Gastrocnemius medialis (tissue), 4 donors: Measurements from ENCODE around the gene SLX4. TPM values are rescaled to one million over a fixed set of nuclear protein-coding genes. Genes with fewer than 3 reads are reported as not detected.

Source experiments
- ATAC-seq, 2 donors: fragments of 150-250 bp; one replicate each; pipeline ENCODE4 v1.9.1; 2016
- DNase-seq, 2 donors: peaks; one replicate each; pipeline ENCODE4 v3.0.0-alpha.2; 2019
- H3K27ac ChIP-seq, 4 donors: fragments of 200-600 bp; sonication (generic); 1 replicate in 1 of 4; 2 replicates in 3 of 4; pipeline ENCODE4 v1.5.1; 2016 to 2018; ENCODE audit warnings: mild to moderate bottlenecking in 2 of 4, moderate library complexity in 1 of 4
- H3K27me3 ChIP-seq, 3 donors: fragments of 200-600 bp; sonication (generic) in 2 of 3; 1 replicate in 1 of 3; 2 replicates in 2 of 3; pipeline versions ENCODE4 v1.5.1 to v1.6.0; 2016 to 2019; ENCODE audit warnings: mild to moderate bottlenecking in 1 of 3, moderate library complexity in 1 of 3
- H3K36me3 ChIP-seq, 2 donors: fragments of 200-600 bp; sonication (generic) in 1 of 2; one replicate each; pipeline ENCODE4 v1.5.1; 2017 to 2018
- H3K4me1 ChIP-seq, 2 donors: fragments of 200-600 bp; sonication (generic) in 1 of 2; one replicate each; pipeline ENCODE4 v1.5.1; 2016 to 2017; ENCODE audit warnings: mild to moderate bottlenecking in 2 of 2
- H3K4me3 ChIP-seq, 4 donors: fragments of 200-600 bp; sonication (generic) in 3 of 4; 1 replicate in 1 of 4; 2 replicates in 3 of 4; pipeline ENCODE4 v1.5.1; 2016 to 2019; ENCODE audit warnings: mild to moderate bottlenecking in 2 of 4
- H3K9me3 ChIP-seq, 3 donors: fragments of 200-600 bp; sonication (generic) in 2 of 3; 1 replicate in 1 of 3; 2 replicates in 2 of 3; pipeline ENCODE4 v1.5.1; 2016 to 2019
- CTCF ChIP-seq, 5 experiments: fragments of 450-650 bp in 3 of 5; fragments of 200-600 bp in 2 of 5; sonication (generic) in 2 of 5; IDR thresholded peaks in 4 of 5; conservative IDR thresholded peaks in 1 of 5; 1 replicate in 4 of 5; 2 replicates in 1 of 5; pipeline ENCODE4 v1.5.1; 2016 to 2019; ENCODE audit warnings: antibody characterized with exemption in 5 of 5, mild to moderate bottlenecking in 3 of 5, moderate library complexity in 3 of 5
- POLR2A ChIP-seq, 2 donors: fragments of 450-650 bp; IDR thresholded peaks; one replicate each; pipeline ENCODE4 v1.6.1; 2017; ENCODE audit warnings: antibody characterized with exemption in 2 of 2, mild to moderate bottlenecking in 2 of 2, moderate library complexity in 2 of 2
- in situ Hi-C, 4 donors: fragments of 200-750 bp; cut with MboI; loops; one replicate each; pipeline versions ENCODE4 v1.15.0 to v1.8.0; 2017; ENCODE audit warnings: low sequenced_read_pairs in 4 of 4
- intact Hi-C: fragments of 100-400 bp; cut with DNase I; formaldehyde crosslinking; loops from one replicate; pipeline ENCODE4 v1.15.1; 2023; ENCODE audit warnings: low total_unique reads
- total RNA-seq, 4 donors: library from RNA; depleted of rRNA; stranded (reverse); fragments of >200 nt; gene quantifications; one replicate each; pipeline versions ENCODE4 v1.1.0 to v1.2.3, GENCODE V29; 2016

Gene SLX4
- total RNA-seq, 4 donors from 2014 or later = 1.8 to 3.6 (median 2.8) TPM

DNA sequence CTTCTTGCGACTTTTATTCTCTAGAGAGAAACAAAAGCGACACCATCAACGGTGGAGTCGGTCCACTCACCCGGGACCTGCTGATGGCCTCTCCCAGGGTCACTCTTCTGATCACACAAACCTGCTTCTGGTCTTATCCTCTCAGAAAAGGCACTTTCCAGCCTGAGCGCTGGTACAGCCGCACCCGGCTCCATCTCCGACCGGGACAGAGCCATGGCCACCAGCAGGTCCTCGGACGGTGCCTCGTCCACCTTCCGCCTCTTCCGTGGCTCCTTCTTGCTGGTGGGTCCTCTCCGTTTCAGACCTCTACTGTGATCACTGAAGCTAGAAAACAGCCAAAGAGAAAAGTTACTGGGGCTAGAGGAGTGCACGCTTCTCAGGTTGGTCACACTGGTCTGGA, 13.7 kb downstream of the SLX4 start:
- DNase-seq = no peak
- no peak for TF ChIP-seq CTCF (IDR thresholded peaks at IDR 0.05 in 4 of 5, conservative IDR thresholded peaks at IDR 0.05 in 1 of 5)
- TF ChIP-seq POLR2A (IDR thresholded peaks at IDR 0.05) = no peak
- no peaks in the 10 kb centered on the region for H3K4me1 ChIP-seq
- intact Hi-C loops = no loop called here
- in situ Hi-C loops = no loop called here
- H3K27me3 ChIP-seq = no peaks in the 10 kb centered on the region
- H3K4me3 ChIP-seq = no peak overlapping the region
- no peak for ATAC-seq
- H3K27ac ChIP-seq = no peak overlapping the region
- H3K9me3 ChIP-seq = no peaks in the 10 kb centered on the region
- peaks cover 0 to 38% of the 10 kb centered on the region in 2 donors for H3K36me3 ChIP-seq

- Histone ChIP-seq H3K36me3 (peaks cover 0 to 33% of the 10 kb centered on the region in 2 donors), H3K27ac (no peak overlapping the region)
- intact Hi-C loops = no loop called here
These were observed 14.2 kb downstream of the SLX4 start for GRCh38 chr16:3597226-3597625.

DNA sequence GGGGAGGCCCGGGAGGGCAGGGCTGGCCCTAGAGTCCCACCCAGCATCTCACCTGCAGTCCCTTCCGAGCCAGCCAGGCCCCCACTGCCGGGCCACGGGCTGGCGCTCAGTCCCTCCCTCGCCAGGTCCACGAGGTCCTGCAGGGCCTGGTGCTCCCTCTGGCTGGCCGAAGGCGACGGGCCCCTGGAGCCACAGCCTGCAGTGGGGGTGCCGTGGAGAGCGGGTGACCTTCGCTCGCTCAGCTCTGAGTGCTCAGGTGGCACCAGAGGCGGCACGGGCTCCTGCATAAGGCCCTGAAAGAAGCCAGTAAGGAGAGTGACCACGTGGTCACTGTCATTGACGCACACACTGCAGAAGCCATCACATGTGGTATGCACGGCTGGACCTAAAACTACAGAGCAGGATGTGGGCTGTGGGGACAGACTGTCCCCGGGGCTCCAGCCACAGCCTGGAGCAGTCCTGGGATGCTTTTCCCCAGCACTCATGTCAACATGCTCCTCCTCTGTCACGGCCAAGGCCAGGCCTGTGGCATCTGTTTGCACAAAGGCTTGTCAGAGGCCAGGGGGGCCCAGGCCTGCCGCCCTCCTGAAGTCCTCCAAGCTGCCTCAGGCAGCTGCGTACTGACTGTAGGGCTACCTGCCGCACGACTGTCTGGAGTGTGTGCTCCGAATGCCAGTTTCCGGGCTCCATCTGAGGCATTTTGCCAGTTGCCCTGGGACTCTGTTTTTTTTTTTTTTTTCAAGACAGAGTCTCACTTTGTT, 15.1 kb downstream of the SLX4 start:
- no peaks in the 10 kb centered on the region for H3K9me3 ChIP-seq
- peaks cover 0 to 31% of the 10 kb centered on the region in 2 donors for H3K36me3 ChIP-seq
- ATAC-seq (no peak), DNase-seq (no peak)
- no peaks in the 10 kb centered on the region for H3K4me1 ChIP-seq
- intact Hi-C loops (no loop called here), in situ Hi-C loops (no loop called here)
- H3K27ac ChIP-seq = no peak overlapping the region
- H3K4me3 ChIP-seq = no peak overlapping the region
- H3K27me3 ChIP-seq = no peaks in the 10 kb centered on the region
- no peak for TF ChIP-seq POLR2A (IDR thresholded peaks at IDR 0.05)

More at GRCh38 chr16:3597226-3597625, 14.2 kb downstream of the SLX4 start:
- in situ Hi-C loops = no loop called here
- Histone ChIP-seq H3K27me3 (no peaks in the 10 kb centered on the region), H3K9me3 (no peaks in the 10 kb centered on the region), H3K4me1 (no peaks in the 10 kb centered on the region), H3K4me3 (no peak overlapping the region)
- DNase-seq = no peak
- TF ChIP-seq CTCF (IDR thresholded peaks at IDR 0.05 in 4 of 5, conservative IDR thresholded peaks at IDR 0.05 in 1 of 5) (no peak), POLR2A (IDR thresholded peaks at IDR 0.05) (no peak)
- ATAC-seq = no peak

DNA sequence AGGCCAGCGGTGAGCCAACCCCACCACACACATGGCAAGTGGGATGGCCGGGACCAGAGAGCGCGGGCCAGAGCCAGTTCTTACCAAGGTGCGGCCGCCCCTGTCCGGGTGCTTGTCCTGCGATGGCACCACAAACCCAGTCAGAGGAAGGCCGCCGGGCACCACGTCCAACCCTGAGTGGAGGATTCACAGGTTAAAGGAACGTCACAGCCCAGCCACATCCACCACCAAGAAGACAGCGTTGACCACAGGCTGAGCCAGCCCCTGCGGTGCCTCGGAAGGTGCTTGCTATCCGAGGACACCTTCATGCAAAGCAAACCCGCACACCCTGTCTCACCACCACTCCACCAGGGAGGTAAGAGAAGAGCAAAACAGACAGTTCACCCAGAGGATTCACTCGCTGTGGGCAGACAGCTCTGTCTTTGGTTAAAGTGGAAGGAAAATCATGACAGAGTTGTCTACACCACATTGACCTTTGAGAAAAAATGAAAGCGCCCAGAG, 15.8 kb downstream of the SLX4 start:
- intact Hi-C loops = no loop called here
- in situ Hi-C loops = no loop called here
- ATAC-seq (no peak), DNase-seq (no peak)
- Histone ChIP-seq H3K27me3 (no peaks in the 10 kb centered on the region), H3K9me3 (no peaks in the 10 kb centered on the region), H3K27ac (no peak overlapping the region), H3K4me1 (no peaks in the 10 kb centered on the region), H3K4me3 (no peak overlapping the region), H3K36me3 (peaks cover 0 to 32% of the 10 kb centered on the region in 2 donors)
- no peak for TF ChIP-seq CTCF (IDR thresholded peaks at IDR 0.05 in 4 of 5, conservative IDR thresholded peaks at IDR 0.05 in 1 of 5)
- no peak for TF ChIP-seq POLR2A (IDR thresholded peaks at IDR 0.05)

DNA sequence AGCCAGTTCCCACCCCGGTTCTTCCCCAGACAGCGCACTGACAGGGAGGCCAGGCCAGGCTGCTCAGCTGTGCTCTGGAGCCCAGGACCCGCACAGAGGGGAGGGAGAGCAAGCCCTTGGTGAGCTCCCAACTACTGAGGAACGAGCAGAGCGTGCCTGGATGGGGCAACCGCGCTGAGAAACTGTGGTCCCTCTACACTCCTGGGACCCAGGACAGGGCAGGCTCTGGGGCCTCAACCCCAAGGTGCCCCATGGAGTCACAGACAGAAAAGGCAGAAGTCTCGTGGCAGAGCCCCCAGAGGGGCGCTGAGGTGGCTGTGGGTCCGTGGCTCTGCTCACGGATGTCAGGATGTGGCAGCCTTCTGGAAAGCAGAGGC, 16.3 kb downstream of the SLX4 start:
- Histone ChIP-seq H3K27me3 (no peaks in the 10 kb centered on the region), H3K9me3 (no peaks in the 10 kb centered on the region), H3K36me3 (peaks cover 0 to 32% of the 10 kb centered on the region in 2 donors), H3K4me3 (no peak overlapping the region), H3K4me1 (no peaks in the 10 kb centered on the region), H3K27ac (no peak overlapping the region)
- no peak for ATAC-seq
- no peak for DNase-seq
- no peak for TF ChIP-seq CTCF (IDR thresholded peaks at IDR 0.05 in 4 of 5, conservative IDR thresholded peaks at IDR 0.05 in 1 of 5)
- no peak for TF ChIP-seq POLR2A (IDR thresholded peaks at IDR 0.05)
- in situ Hi-C loops = no loop called here
- intact Hi-C loops = no loop called here
